ENCODE results near the gene LRRIQ1. TPM values are rescaled to one million over a fixed set of nuclear protein-coding genes. Genes with fewer than 3 reads are reported as not detected.

Gene LRRIQ1
- polyA plus RNA-seq, 3 donors, result 0.04 to 0.07 TPM; not detected in 1

GRCh38 chr12:85275374-85275773 is 239.2 kb downstream of the LRRIQ1 start:
- WGBS, 3 donors, result 5 to 17% (median 13%) methylated on average over 2 of the region's 2 CpGs

DNA sequence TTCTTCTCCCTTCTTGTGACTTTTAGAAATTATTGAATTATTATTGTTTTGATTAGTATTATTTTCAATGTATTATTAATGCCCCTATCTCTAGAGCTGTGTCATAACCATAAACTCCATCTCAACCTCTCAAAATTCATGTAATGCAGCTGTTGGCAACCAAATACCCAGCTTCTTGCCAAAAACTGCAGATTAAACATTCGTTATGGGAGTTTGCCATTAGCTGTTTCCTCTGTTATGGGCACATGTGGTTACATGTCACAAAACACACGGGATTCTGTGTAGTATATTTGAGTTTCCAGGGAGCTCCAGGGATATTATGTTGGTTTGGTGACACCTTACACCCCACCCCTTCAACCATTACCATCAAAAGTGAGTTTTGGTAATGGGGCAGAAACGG is 241.0 kb downstream of the LRRIQ1 start:
- WGBS, 3 donors, result 17 to 22% (median 19%) methylated on average over 3 of the region's 3 CpGs
- H3K27ac ChIP-seq (ENCODE audit: low read depth, low read length), result no peak overlapping the region

More at GRCh38 chr12:85275374-85275773, 239.2 kb downstream of the LRRIQ1 start:
- H3K27ac ChIP-seq (ENCODE audit: low read depth, low read length), result no peak overlapping the region

- H3K27ac ChIP-seq (ENCODE audit: low read depth, low read length), result no peak overlapping the region
- WGBS, 3 donors, result 13 to 21% (median 19%) methylated on average over 30 of the region's 30 CpGs
Measured at GRCh38 chr12:85277900-85278597, 241.9 kb downstream of the LRRIQ1 start.

- WGBS, 3 donors, result 20 to 23% (median 21%) methylated on average over 37 of the region's 37 CpGs
- no peak overlapping the region for H3K27ac ChIP-seq (ENCODE audit: low read depth, low read length)
Measured at GRCh38 chr12:85278598-85279448, 242.7 kb downstream of the LRRIQ1 start.

DNA sequence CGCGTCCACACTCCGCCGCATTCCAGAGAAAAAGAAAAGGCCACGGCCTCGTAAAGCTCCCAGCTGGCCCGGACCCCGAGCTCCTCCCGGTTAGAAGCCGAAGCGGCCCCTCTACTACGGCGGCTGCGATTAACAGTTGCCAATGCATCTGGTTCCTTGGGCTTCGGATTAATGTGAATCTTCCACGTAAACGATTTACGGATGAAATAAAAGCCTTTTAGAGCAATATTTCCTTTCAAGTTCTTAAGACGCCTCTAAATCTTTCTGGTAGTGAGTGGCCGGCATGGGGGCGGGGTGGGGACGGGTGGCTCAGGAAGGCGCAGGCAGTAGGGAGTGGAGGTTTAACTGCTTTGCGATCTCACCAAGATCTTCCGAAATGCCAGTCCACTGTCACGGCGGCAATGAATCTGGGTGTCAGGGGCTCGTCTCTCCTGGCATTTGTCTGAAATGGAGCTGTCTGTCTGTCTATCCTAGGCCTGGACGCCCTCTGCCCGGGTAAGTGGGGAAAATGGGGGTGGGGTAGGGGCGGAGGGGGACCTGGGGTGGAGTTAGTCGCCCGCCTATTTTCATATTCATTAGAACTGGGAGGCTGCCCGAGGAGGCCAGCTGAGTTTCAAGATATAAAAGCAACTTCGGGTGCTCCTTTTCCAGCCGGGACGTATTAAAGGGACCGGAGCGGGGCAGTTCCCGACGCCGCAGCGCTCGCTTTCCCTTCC is 243.5 kb downstream of the LRRIQ1 start:
- WGBS, 3 donors, result 4 to 5% (median 5%) methylated on average over 43 to 44 of the region's 44 CpGs
- H3K27ac ChIP-seq (ENCODE audit: low read depth, low read length), result no peak overlapping the region

- WGBS, 3 donors, result 2 to 4% (median 4%) methylated on average over 49 of the region's 49 CpGs
- no peak within 1 kb of the TSS for H3K27ac ChIP-seq (ENCODE audit: low read depth, low read length)
Measured at GRCh38 chr12:85280165-85280983, 244.2 kb downstream of the LRRIQ1 start, which contains the start of gene ALX1. ALX1 (plus strand) TSS chr12:85280220; CDS start chr12:85280262, 42 bp downstream.

GRCh38 chr12:85280984-85281630 is 245.0 kb downstream of the LRRIQ1 start:
- H3K27ac ChIP-seq (ENCODE audit: low read depth, low read length), result no peak overlapping the region
- 6 to 8% (median 7%) methylated on average over 15 of the region's 15 CpGs for WGBS, 3 donors

GRCh38 chr12:85281636-85282312 is 245.6 kb downstream of the LRRIQ1 start:
- 8 to 12% (median 11%) methylated on average over 11 of the region's 11 CpGs for WGBS, 3 donors
- H3K27ac ChIP-seq (ENCODE audit: low read depth, low read length), result no peak overlapping the region

GRCh38 chr12:85283560-85283959 is 247.4 kb downstream of the LRRIQ1 start:
- no peak overlapping the region for H3K27ac ChIP-seq (ENCODE audit: low read depth, low read length)
- WGBS, 3 donors, result 32 to 58% (median 43%) methylated on average over 6 of the region's 6 CpGs

Other genes with a start within 250 kb of the LRRIQ1 start
- gene SLC6A15, start 123.6 kb upstream of the LRRIQ1 start, polyA plus RNA-seq, result under 1 TPM in 1 of 3 donors, not detected in 2; 0.06 TPM
- not detected for gene TSPAN19, start 74 bp upstream of the LRRIQ1 start, polyA plus RNA-seq
- not detected for gene ALX1, start 243.9 kb downstream of the LRRIQ1 start, polyA plus RNA-seq

Data from adipose tissue (tissue), 3 donors.